Inflammatory macrophage treated with lipopolysaccharide for 4 hours (primary cell): ENCODE data around the gene PLEKHD1.
"Not testable (repeated sequence)": the region's sequence is repeated elsewhere in the genome, so short reads cannot be mapped to it uniquely, and the experiment has no call there.

Experiments used
- DNase-seq: peaks from one replicate; pipeline ENCODE4 v3.0.0-alpha.2; 2020

PLEKHD1 gene

DNA sequence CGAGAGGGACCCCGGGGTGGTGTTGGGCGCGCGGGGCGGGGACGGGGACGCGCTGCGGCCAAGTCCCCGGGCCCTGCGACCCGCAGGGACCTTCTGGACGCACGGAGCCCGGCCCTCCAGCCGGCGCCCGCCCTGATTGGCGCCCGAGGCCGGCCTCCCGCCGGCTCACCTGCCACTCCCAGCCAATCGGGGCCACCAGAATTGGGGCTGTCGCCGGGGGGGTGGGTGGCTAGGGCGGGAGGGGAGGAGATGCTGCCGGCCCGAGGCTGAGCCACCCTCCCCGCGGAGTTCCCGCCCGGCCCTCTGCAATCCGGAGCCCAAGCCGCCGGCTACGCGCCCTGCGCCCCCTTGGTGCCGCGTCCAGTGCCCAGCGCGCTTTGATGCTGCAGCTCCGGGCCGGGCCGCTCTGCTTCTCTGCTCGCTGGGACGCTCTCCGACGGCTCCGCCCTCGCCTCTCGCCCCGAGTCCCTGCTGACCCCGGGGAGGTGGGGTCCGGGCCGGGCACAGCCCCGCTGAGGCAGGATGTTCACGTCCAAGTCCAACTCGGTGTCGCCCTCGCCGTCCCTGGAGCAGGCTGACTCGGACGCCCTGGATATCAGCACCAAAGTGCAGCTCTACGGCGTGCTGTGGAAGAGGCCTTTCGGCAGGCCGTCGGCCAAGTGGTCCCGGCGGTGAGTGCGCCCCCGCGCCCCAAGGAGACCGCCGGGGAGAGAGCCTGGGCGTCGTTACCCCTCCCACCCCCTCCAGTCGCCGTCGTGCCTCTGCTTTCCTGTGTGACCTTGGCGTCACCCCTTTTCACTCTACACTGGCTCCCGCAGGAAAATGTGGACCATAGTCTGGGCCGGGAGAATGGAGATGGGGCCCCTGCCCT is at the start of gene PLEKHD1:
Gene PLEKHD1 (plus strand): TSS at position 285 of the 871 bp plus-strand sequence. CDS start 238 bp downstream, at position 523.
- DNase-seq = no peak

DNA sequence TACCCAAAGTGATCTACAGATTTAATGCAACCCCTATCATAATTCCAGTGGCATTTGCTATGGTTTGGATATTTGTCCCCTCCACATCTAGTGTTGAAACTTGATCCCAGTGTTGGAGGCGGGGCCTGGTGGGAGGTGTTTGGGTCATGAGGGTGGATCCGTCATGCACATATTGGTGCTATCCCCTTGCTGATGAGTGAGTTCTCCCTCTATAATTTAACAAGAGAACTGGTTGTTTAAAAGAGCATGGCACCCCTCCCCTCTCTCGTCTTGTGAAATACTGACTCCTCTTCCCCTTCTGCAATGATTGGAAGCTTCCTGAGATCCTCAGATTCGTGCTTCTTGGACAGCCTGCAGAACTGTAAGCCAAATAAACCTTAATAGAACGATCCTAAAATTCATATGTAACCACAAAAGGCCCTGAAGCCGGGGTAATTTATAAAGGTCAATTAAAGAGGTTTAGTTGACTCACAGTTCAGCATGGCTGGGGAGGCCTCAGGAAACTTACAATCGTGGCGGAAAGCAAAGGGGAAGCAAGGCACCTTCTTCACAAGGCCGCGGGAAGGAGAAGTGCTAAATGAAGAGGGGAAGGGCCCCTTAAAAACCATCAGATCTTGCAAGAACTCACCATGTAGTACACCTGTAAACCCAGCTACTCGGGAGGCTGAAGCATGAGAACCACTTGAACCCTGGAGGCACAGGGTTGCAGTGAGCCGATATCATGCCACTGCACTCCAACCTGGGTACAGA is 44.8 kb upstream of the PLEKHD1 start:
- no peak for DNase-seq

DNA sequence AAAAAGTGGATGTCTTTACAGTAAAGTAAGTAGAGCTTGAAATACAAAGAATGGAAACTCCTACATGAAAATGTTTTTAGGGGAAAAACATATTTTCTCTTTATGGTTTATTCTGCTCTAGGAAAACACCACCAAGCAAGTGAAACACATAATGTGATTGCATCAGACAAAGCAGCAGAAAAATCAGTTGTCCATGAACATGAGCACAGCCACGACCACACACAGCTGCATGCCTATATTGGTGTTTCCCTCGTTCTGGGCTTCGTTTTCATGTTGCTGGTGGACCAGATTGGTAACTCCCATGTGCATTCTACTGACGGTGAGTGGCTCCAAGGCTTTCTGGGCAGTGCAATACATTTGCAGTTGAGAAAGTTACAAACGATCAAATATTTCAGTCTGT is 42.6 kb upstream of the PLEKHD1 start:
- no peak for DNase-seq

DNA sequence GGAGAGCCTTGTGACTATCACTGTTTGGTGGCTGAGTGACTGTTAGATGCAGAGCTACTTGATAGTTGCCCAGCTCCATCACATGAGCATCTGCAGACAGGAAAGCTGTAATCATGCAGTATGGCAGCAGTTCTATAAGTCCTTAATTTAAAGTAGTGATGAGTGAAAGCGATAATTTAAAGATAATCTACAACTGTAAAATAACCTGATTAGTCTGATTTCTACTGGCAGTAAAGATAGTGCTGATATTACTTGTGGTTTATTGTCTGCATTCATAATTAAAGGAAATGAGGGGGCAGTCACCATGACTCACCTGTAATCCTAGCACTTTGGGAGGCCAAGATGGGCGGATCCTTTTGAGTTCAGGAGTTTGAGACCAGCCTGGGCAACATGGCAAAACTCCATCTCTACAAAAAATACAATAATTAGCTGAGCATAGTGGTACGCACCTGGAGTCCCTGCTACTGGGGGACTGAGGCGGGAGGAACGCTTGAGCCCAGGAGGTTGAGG is 41.2 kb upstream of the PLEKHD1 start:
- DNase-seq = no peak

DNA sequence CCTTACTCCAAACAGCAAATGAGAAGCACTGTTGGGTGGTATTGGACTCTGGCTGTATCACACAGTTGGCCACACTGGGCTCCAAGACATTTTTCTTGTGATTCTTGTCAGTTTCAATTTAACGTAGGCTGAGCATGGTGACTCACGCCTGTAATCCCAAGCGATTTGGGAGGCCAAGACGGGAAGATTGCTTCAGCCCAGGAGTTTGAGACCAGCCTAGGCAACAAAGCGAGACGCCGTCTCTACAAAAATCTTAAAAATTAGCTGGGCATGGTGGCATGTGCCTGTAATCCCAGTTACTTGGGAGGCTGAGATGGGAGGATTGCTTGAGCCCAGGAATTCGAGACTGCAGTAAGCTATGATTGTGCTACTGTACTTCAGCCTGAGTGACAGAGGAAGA is 35.3 kb upstream of the PLEKHD1 start:
- DNase-seq = no peak

DNA sequence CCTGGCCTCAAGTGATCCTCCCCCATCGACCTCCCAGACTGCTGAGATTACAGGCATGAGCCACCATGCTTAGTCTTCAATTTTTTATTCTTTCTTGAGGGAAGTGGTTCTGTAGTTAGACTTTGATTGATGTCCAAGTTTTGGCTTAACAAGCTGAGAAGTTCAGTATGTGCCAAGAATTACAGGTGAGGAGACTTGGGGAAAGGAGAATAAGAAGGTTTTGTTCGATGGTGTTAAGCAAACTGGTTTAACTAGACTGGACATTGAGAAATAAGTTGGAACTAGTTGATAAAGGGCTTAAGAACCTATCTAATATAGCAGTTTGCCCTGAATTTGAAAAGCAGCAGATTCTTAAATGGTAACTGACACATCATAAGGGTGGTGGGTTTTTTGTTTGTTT is 32.6 kb upstream of the PLEKHD1 start:
- no peak for DNase-seq

DNA sequence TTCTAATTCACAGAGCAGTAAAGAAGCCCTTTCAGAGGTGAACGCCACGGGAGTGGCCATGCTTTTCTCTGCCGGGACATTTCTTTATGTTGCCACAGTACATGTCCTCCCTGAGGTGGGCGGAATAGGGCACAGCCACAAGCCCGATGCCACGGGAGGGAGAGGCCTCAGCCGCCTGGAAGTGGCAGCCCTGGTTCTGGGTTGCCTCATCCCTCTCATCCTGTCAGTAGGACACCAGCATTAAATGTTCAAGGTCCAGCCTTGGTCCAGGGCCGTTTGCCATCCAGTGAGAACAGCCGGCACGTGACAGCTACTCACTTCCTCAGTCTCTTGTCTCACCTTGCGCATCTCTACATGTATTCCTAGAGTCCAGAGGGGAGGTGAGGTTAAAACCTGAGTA is 26.2 kb upstream of the PLEKHD1 start:
- DNase-seq = no peak

DNA sequence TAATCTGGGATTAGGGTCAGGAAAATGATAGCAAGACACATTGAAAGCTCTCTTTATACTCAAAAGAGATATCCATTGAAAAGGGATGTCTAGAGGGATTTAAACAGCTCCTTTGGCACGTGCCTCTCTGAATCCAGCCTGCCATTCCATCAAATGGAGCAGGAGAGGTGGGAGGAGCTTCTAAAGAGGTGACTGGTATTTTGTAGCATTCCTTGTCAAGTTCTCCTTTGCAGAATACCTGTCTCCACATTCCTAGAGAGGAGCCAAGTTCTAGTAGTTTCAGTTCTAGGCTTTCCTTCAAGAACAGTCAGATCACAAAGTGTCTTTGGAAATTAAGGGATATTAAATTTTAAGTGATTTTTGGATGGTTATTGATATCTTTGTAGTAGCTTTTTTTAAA is 25.4 kb upstream of the PLEKHD1 start:
- DNase-seq = no peak

DNA sequence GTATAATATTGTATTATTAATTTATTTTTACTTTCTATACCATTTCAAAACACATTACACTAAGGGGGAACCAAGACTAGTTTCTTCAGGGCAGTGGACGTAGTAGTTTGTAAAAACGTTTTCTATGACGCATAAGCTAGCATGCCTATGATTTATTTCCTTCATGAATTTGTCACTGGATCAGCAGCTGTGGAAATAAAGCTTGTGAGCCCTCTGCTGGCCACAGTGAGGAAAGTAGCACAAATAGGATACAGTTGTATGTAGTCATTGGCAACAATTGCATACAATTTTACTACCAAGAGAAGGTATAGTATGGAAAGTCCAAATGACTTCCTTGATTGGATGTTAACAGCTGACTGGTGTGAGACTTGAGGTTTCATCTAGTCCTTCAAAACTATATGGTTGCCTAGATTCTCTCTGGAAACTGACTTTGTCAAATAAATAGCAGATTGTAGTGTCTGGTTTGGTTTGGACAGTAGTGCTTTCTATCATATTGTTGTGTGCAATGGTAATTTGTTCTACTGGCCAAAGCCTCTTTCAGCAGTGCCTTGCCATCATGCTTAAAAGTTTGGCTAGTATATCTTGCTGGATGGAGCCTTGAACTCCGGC is 24.3 kb upstream of the PLEKHD1 start:
- DNase-seq = peak; percentile 89

DNA sequence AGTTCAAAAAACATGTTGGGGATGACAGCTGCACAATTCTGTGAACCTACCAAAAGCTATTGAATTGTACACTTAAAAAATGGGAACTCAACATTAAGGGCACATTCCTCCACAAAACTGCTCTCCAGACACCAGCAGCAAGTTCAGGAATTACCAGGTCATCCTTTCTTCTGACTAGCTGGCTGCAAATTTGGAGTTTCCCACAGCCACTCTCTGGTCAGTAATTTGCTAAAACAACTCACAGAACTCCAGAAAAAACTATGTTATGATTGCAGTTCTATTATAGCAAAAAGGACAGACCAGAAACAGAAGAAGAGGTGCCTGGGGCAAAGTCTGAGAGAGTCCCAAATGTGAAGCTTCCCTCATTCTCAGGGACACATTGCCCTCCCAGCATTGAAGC is 20.1 kb upstream of the PLEKHD1 start:
- DNase-seq = no peak

DNA sequence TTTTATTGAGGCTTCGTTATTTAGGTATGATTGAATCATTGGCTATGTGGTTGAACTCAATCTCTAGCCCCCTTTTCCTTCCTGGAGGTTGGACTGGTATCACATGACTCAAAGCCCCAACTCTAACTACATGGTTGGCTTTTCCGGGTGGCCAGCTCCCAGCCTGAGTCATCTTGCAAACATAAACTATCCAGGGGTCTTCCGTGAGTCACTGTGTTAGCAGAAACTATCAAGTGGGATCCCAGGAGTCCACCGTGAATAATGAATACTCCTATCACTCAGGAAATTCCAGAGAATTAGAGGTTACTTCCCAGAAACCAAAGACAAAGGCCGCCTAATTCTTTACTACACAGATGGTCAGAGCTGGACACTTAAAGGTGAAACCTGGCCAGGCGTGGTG is 19.7 kb upstream of the PLEKHD1 start:
- no peak for DNase-seq

DNA sequence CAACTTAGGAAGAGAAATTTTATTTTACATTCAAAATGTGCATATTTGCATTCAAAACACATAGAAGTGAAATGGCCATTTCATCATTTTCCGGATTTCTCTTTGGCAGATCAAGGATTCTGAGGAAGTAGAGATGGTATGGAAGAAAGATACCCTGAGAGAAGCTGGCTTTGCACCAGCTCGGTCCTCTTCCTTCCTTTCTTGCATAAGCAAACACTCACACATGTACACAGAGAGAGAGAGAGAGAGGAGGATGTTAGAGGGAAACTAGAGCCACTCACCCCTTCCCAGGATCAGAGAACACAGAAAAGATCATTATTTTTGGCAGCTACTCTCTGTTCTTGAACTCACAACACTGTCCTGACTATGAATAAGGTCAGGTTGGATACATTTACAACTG is 15.6 kb upstream of the PLEKHD1 start:
- DNase-seq = peak; percentile 37

DNA sequence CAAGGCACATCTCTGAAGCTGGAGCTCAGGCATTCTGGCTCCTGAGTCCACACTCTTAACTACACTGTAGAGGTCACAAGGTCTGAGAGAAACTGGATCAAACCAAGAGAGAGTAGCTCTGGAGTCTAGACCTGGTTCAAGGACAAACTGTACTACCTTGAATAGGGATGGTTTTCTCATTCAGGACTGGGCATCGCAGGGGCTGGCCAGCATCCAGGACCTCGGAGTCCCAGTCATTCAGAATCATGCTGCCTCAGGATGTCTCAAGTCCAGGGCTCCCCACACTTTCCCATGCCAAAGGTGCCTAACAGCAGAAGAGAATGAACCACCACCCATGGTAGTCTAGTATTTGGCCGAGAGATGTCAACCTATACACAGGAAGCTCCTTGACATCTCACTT is 13.1 kb upstream of the PLEKHD1 start:
- no peak for DNase-seq

DNA sequence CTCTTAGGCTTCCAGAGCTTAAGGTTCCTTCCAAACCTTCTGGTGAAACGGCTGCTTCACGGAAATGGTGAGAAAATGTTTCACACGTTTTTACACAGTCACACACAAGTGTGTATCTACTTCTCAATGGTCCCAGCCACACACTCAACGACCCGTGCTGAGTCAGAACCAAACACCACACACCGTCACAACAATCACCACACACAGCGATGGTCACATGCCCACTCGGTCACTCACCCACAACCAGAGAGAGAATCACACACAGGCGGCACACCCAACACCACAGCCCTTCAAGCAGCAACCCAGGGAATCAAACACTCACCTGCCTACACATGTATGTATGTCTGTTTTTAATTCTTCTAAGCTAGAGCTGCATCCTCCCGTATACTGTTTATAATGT is 12.6 kb upstream of the PLEKHD1 start:
- DNase-seq = no peak

DNA sequence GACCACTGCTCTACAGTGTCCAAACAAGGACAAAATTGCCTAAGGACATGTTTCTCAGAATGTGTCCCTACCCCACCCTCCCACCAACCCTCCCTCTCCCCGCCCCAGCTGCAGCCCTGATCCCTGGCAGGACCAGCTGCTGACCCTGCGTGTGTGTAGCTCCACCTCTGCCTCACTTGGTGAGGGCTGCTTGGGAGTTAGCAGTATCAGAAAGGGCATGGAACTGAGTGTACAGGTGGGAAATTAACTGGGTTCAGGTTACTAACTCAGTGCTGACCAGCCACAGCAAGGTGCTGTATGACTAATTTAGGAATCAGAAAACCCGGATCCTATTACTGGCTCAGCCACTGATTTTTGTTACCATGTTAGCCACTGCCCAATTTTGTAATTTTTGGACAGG is 11.3 kb upstream of the PLEKHD1 start:
- DNase-seq = no peak

DNA sequence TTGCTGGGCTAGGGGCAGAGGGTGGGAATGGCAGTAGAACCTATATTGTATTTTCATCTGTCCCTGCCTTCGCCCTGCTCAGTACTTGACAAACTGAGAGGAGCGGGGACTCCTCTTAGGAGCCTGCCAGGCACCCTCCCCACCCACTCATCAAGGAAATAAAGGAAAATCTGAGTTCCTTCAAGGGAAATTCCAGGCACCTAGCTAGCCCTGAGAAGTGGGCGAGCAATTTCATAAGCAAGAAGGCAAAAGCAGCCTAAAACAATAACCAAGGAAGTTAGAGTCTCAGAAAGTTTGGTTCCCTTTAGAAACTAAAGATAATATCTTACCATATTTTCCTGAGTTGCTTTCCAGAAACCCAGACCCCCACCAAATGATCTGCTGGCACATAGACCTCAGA is 10.6 kb upstream of the PLEKHD1 start:
- peak; percentile 52 for DNase-seq

DNA sequence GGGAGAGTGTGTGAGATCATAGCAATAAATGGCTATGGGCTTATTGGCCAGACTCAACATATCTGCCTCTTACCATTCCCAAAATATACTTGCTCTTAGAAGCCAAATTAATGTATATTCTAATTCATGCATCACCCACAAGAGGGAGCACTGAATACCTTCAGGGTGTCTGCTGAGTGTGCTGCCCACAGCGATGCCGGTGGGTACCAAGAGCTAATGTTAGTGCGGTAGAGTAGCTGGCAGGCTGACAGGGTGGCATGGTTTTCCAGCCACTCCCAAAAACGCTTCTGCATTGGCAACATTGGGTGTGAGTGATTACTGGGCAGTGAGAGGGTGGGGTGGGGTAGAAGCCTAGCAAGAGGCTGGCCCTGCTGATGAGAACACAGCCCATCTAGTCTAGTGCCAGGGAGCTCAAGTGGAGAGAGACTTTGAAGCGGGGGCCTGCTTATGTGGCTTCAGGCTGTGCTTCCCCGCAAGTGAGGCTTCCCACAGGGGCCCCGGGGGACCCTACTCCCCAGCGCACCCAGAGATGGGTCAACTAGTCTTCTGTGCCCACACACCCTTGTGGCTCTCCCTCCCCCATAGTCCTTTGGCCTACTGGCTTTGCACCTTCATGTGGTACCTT is 9.2 kb upstream of the PLEKHD1 start:
- DNase-seq = peak; percentile 38

DNA sequence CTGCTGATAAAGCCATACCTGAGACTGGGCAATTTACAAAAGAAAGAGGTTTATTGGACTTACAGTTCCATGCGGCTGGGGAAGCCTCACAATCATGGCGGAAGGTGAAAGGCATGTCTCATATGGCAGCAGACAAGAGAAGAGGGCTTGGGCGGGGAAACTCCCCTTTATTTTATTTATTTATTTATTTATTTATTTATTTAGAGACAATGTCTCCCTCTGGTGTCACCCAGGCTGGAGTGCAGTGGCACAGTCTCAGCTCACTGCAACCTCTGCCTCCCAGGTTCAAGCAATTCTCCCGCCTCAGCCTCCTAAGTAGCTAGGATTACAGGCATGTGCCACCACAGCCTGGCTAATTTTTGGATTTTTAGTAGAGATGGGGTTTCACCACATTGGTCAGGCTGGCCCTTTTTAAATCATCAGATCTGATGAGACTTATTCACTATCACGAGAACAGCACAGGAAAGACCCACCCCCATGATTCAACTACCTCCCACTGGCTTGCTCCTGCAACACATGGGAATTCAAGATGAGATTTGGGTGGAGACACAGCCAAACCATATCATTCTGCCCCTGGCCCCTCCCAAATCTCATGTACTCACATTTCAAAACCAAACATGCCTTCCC is 7.6 kb upstream of the PLEKHD1 start:
- DNase-seq = peak; percentile 18

DNA sequence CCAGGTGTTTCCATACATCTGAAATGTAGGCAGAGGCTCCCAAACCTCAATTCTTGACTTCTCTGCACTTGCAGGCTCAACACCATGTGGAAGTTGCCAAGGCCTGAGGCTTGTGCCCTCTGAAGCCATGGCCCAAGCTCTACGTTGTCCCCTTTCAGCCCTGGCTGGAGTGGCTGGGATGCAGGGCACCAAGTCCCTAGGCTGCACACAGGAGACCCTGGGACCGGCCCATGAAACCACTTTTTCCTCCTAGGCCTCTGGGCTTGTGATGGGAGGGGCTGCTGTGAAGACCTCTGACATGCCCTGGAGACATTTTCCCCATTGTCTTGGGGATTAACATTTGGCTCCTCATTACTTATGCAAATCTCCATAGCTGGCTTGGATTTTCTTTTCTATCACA is 6.5 kb upstream of the PLEKHD1 start:
- DNase-seq = not testable (repeated sequence)

DNA sequence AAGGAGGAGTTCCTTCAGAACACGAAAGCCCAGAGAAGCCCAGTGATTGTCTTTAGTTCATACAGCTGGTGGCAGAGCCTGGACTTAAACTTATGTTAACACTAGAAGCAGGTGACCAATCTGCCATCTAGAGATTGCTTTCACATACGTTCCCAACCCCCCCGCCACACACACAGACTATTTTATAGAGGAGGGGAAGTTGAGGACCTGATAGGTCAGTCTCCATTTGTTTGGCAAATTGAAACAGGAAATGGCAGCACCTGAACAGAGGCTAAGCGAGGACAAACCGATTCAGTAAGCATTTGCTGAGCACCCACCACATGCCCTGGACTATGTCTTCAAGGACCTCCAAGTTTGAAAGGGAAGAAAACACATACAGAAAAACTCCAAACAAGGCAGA is 4.8 kb upstream of the PLEKHD1 start:
- no peak for DNase-seq

DNA sequence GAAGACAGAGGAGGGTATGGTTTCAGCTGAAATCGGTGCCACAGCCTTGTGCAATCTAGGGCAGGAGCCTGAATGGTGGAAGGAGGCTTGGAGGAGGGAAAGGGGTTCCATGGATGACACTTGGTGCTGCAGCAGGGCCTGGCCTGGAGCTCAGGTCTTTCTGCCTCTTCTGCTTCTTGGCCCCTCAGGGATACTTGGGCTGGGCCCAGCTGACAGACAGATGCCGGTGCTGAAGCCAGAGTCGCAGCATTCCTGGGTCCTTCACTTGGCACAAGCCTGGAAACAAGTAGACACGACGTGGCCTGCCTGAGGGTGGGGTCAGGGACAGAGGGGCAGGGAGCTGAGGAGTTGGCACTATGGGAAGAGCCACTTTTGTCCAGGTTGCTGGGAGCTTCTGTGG is 4.4 kb upstream of the PLEKHD1 start:
- DNase-seq = no peak

DNA sequence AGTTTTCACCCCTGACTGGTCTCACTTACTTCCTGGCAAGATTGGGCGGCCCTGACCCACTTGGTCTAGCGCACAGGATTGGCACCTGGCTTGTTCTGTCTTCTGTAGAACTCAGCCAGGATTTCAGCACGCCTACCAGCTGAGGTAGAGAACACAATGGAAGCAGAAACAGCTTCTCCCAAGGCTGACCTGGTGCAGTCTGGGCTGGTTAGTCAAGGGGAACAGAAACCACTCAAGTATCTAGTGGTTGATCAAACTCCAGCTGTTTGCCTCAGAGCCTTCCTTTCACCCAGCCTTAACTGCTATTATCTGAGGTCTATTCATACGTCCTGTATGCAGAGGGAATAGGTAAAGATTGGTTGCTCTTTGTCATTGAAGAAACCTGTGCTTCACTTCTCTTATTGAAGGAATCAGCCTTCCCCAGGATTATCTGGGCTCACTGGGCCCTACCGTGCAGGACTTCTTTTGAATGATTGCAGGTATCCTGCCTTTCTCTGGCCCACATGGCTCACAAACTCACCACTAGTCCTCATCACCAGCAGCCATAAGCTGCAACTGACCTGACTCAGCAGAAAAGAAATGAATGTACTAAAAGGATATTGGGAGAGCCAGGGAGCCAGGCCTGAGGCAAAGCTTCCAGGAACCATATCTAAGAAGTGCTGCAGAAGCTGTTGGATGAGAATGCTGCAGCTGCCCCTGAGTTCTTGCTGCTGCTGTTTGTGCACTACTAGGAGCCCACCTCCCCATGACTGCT is 2.5 kb upstream of the PLEKHD1 start:
- peak; percentile 3 for DNase-seq
